HG03432 (cell line): ENCODE data around the gene NFKBIE.
A peak's percentile ranks its signal among the peaks of the same experiment; 100 is the strongest.

ENCODE experiments used
- ATAC-seq: cut with Tn5 transposase; IDR thresholded peaks from one replicate; pipeline ENCODE4 v1.9.1; 2021; ENCODE audit warnings: mild to moderate bottlenecking, moderate library complexity; ENCODE audit not compliant: unreplicated experiment

The NFKBIE gene

DNA sequence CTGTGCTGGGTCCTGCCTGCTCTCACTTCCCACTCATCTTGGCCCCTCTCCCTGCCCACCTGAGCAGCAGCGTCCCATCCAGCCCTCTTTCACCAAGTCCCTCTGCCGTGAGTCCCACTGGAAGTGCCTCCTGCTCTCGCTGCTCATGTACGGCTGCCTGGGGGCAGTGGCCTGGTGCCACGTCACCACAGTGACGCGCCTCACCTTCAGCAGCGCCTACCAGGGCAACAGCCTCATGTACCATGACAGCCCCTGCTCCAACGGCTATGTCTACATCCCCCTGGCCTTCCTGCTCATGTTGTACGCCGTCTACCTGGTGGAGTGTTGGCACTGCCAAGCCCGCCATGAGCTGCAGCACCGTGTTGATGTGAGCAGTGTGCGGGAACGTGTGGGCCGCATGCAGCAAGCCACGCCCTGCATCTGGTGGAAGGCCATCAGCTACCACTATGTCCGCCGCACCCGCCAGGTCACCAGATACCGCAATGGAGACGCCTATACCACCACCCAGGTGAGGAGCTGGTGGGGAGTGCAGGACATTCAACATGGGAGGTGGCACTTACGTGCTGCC, 7.7 kb upstream of the NFKBIE start:
- no peak for ATAC-seq

DNA sequence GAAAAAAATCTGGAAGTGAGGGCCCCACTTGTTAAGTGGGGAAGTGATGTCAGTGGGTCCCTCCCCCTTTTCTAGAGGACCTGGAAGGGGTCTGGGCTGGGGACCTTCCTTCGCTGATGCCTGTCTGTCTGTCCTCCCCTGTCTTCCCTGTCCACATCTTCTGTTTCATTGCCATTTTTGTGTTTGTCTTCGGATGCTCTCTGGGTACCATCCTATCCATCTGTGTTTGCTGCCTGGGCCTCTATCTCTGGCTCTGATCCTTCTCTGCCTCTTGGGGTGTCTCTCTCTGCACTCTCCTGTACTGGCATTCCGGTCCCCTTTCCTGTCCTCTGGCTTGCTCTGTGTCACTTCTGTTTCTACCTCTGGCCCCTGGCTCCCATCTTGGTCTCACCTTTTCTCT, 7.2 kb upstream of the NFKBIE start:
- ATAC-seq, result no peak

DNA sequence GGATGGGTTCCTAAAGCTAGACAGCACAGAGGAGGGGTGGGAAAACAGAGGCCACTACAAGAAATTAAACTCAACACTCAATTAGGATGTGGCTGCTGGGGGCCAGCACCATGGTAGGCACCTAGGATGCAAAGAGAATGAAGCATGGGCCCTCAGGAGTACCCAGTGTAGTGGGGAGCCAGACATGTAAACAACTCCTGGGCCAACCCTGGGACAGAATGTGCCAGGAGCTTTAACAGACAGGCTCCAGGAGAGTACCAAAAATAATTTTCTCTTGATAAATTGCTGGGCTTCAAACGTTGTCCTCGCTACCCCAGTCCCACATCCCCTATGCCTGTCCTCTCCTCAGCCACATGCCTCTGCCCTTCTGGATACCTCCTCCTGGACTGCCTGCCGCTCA, 6.6 kb upstream of the NFKBIE start:
- ATAC-seq, result no peak

DNA sequence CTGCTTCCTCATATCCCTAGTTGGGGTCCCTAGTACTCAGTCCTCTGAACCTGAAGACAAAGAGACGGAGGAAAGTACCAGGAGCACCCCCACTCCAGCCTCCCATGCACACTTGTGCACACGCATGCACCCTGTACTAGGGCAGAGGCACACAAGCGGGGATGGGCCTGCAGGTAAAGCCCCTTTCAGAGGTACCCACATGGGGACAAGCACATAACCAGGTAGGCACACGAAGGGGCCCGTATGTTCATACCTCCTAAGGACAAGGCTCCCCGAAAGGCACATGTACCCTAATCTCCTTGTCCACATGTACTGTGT, 6.0 kb upstream of the NFKBIE start:
- no peak for ATAC-seq

DNA sequence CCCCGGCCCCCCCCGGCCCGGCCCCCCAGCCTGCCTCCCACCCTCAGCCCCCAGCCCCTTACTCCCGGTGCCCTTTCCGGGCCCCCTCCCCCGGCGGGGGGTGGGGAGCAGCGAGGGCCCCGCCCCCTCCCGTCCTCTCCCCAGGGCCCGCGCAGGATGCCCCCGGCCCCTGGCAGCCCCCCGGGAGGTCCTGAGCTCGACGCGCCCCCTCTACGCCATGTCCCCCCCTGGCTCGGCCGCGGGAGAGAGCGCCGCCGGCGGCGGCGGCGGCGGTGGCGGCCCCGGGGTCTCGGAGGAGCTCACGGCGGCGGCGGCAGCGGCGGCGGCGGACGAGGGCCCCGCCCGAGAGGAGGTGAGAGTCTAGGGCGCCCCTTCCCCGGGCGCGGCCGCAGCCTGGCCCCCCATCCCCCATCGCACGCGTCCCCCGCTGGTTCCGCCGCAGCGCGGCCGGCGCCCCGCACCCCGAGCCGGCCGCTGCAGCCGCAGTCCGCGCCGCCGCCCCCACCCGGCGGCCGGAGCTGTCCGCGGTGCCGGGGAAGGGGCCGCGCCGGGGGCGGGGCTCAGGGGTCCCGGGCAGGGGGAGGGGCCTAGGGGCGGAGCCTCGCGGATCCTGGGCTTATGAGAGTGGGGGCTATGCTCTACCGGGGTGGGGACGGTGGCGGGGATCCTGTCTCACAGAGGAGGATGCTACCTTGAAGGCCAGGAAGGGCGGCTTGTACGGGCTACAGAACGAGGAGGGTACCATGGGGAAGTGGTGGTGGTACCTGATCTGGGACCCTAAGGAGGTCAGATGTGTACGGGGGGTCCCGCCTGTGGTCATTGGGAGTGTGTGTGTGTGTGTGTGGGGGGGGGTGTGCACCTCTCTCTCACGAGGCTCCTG, 5.4 kb upstream of the NFKBIE start:
- ATAC-seq, result no peak

DNA sequence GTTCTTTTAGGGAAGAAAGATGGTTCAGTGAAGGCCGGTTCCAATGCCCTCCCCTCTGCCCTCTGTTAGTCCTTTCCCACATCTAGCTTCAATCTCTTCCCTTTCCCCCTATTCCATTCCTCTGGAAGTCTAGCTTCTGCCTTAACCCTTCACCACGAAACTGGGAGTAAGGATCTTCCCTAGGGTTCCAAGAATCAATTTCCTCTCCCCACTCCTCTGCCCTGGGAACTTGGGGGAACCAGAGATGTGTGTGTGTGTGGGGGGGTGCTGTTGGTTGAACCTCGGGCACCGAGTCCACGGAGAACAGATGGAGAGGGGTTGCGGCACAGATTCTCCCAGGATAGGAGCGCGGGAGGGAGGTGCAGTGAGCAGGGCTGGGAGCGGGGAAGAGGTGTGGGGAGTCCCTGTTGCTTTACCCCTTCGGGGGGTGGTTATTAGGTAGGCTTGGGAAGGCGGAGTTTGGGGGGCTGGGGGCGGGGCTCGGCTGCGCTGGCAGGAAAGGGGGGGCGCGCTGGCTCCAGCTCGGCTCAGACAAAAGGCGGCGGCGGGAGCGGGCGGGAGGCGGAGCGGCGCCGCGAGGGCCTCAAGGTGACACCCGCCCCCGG, 4.7 kb upstream of the NFKBIE start, which contains the start of gene TMEM151B:
Gene TMEM151B, plus strand, starts transcription at position 530 of the 605 bp plus-strand sequence. CDS start 293 bp downstream, outside the sequence.
- ATAC-seq, result no peak

DNA sequence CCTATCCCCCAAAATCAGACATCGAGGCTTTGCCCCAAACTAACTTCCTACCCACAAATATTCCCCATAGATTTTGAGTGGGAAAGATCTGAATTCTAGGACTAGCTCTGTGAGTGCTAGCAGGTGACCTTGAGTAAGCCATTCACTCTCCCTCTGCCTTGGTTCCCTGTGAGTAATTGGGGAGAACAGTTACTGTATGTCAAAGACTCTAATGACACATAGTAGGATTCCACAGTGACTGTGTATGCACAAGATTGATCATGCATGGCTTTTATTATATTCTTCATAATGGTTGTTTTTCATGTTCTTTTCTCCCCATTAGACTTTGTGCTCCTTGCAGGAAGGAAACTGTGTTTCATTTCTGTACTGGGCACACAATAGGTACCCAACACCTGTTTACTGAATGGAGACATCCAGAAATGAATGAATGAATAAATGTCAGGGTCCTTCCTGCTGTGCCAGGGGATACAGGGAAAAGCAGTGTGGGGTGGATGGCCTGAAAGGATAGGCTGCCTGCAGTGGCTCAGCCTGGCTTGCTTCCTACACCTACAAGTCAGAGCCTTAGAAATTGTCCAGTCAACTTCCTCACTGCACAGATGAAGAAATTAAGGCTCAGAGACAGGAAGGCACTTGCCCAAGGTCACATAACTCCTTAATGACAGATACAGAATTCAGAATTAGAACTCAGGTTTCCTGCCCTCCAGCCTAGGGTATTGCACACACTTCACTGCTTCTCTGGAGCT, 4.0 kb upstream of the NFKBIE start:
- no peak for ATAC-seq

DNA sequence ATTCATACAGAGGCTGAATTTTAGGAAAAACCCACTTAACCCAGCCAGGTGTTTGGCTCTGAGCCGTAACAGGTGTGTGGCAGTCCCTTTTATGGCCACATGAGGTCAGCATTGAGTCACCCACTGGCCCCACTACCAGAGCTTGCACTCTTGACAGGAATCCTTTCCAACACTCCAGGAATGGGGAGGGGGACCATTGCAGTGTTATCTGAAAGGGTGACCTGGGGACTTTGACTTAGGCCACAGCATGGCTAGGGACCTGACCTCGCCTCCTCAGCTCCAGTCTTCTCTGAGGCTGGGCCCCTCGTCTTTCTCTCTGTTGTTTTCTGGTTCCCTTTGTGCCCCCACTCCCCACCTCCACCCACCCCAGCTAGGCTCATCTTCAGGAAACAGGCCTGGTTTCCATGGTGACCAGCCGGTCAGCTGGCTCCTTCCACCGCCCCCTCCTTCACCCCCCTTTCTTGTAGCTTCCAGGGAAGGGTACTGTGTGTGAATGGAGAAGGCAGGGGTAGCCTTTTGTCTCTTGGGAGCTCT, 2.8 kb upstream of the NFKBIE start:
- ATAC-seq, result no peak

DNA sequence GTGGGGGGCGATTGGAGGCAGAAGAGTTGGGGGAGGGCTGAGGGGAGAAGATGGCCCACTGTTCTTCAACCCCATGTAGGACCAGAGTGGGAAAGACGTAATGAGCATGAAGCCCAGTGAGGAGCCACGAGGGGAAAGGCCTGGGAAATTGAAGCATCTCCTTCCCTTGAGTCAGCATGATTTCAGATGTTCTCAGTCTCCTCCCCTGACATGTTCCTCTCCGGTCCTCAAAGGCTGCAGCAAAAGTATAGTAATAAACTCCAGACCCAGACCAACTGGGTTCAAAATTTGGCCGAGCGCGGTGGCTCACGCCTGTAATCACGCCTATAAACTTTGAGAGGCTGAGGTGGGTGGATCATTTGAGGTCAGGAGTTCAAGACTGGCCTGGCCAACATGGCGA, 1.9 kb upstream of the NFKBIE start:
- ATAC-seq, result no peak

DNA sequence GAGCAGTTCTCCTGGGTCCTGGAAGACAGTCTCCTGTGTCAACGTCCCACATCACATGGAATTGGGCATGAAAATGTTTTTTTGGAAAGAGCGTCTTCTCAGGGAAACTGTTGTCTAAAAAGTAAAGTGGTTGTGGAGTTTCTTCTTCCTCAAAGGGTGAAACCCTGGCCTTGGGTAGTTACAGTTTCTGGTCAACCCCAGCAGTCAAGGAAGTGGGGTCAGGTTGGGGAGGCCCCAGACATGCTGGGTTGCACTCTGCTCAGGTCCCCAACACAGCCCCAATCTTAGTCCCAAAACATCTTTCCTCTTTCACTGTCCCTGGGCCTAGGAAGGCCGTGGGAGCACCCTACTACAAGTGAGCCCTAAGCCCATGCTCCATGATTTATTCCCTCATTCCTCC, 996 bp upstream of the NFKBIE start:
- ATAC-seq, result peak; percentile 25

DNA sequence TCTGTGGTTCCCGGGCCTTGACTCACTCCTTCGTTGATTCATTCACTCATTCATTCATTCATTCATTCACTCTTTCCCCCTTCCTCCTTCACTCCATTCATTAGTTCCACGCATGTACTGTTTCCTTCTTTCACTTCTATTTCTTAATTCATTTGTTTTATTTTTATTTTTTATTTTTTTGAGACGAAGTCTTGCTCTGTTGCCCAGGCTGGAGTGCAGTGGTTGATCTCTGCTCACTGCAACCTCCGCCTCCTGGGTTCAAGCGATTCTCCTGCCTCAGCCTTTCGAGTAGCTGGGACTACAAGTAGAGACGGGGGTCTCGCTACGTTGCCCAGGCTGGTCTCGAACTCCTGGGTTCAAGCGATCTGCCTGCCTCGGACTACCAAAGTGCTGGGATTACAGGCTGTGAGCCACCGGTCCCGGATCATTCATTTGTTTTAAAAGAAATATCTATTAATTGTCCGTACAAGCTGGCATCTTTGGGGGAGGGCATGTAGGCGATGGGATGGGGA, 427 bp upstream of the NFKBIE start:
- ATAC-seq, result no peak

DNA sequence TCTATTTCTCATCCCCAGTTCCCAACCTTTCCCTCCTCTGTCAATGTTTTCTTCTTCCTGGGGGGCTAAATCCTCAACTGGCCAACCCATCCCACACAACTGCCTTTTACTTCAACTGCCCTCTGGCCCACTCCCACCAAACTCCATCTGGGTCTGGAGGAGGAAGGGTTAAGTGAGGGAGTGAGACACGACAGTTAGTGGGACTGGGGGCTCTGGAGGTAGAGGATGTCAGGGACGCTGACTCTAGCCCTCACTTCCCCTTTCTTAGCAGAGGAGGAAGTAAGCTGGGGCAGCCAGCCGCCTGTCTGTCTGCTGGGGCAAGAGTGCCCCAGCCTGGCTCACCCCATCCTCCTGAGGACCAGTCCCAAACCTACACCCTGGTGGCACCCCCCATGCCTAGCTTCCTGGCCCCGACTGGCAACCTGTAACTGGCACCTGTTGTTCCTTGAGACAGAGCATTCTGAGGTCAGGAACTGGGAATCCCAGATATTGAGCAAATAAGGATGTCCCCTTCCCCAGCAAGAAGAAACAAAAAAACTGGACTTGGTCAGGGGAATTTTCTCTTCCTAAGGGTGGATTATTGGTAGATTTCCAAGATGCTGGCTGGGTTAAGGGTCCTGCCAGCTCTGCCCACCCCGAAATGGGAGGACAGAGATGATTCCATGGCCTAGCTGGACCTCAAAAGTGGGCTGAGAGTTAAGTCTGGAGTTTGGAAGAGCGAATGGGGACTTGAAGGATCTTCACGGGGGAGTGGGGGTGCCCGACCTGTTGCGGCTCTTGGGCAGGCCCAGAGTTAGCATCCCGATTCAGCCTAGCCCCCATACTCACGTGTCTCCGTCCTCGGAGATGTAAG, 971 bp downstream of the NFKBIE start:
- ATAC-seq, result peak; percentile 27

DNA sequence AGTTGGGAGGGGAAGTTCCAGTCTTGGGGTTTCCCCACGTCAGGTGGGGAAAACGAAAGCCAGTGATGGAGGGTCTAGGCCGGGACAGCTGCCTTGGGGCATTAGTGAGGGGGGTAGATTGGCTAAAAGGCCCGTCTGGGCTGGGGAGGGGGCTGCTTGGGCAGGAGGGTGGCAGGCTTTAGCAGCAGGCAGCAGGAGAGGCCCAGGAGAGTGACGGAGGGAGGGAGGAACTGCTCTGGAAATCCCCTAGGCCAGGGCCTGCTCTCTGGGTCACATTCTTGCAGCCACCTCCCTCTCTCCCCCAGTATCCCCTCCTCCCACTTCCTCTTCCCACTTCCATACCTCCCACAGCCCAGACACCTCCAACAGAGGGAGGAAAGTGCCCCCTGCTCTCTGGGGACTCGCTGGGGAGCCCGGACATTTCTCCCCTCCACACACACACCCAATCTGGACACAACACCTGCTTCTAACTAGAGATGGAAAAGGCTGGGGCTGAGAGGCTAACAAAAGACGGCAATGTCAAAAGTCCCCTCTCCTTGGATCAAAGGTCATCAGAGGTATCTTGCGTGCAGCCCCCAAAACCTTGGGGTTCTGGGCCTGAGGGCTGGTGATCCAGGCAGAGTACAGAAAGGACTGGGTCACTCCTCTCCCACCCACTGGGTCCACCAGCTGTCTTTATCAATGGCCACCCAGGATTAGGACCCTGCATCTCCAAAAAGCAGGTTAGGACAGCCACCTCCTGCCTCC, 1.8 kb downstream of the NFKBIE start:
- no peak for ATAC-seq

DNA sequence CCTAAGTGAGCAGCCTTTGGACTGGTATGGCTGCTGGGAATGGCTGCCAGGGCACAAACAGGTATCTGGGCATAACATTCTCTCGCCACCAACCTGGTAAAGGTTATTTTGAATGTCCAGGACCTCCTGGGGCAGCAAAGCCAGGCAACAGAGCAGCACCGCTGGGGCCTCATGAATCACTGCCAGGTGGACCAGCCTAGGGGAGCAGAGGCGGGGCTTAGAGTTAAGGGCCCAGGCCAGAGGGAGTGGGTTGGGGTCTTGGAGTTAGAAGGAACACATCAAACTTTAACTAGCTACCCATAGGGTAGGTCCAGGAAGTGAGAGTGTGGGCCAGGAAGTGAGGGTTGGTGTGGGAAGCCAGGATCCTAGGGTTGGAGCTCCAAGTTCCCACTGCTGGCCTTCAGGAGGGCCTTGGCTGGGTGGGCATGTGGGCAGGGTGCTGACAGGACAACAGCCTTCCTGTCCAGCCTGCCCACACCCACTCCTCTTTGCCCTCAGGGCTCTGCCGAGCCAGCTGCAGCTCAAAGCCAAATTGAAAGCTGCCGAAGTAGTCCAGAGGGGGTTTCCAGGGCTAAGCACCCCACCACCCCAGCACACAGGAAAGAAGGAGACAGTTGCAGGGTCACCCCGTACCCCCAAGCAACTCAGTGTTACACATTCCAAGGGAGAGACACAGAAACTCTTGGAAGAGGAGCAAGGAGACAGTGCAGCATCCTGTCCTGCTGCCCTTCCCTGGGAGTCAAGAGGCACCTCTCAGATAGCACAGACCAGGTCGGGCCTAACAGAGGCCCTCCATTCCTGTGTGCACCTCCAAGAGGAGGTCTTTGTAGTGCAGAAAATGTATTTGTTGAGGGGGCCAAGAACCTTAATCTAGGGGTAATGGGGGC, 2.6 kb downstream of the NFKBIE start:
- ATAC-seq, result no peak

DNA sequence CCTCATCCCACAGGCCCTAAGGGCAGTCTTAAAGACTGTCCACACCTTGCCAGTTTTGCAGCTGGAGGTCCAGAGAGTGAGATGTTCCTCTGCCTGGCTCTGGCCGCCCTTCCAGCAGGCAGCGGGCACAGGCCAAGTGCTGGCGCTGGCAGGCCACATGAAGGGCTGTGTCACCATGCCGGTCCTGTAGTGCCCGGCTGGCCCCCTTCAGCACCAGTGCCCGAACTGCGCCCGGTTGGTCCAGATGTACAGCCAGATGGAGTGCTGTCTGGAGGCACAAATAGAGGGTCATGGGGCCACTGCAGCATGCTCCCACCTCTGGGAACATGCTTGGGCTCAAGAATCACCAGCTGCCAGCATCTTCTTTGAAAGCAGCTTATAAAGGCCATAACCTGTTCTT, 3.8 kb downstream of the NFKBIE start:
- no peak for ATAC-seq

DNA sequence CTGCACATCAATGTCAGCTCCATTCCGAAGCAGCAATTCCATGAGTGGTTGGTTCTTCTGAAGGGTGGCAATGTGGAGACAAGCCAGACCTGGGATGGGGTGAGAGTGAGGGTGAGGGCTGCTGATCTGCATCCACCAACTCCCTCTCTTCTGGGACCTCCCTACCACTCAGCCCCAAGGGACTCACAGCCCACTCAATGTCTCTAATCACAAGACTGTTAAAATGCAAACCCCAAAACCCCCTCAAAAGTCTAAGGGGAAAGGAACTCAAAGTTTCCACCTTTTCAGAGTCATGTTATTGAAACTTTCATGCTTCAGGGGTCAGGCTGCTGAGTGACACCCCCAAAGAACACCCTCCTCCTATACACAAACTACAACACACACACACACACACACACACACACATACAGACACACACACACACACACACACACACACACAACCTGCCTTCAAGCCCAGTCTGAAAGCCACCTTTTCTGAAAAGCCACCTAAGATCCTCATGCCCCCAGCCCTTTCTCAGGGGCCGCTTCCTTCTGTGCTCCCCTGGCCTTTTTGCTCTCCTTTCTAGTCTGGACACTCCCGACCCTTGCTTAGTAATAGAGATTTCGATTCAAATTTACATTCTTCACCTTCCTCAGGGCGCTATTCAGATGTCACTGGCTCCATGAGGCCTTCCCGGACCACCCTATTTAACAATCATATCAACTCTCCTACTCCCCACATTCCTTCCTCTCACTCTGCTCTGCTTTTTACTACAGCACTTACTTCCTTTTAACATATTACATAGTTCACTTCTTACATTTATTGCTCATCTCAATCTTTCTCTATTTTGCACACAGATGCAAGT, 4.7 kb downstream of the NFKBIE start:
- no peak for ATAC-seq

DNA sequence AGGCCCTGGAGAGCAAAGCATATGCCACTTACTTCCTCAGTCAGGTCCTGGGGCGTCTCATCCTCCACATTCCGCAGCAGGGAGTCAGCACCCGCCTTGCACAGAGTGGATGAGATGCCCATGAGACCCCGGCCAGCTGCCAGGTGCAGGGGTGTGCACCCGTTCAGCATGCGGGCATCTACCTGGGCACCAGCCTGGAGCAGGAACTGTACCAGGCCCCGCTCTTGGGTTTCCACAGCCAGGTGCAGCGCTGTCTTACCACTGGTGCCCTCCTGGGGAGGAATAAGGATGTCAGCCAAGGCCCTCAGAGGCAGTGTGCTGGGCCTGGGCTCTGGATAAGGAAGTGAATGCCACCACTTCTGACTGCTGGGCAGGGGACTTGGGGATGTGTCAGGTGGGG, 5.3 kb downstream of the NFKBIE start:
- no peak for ATAC-seq

DNA sequence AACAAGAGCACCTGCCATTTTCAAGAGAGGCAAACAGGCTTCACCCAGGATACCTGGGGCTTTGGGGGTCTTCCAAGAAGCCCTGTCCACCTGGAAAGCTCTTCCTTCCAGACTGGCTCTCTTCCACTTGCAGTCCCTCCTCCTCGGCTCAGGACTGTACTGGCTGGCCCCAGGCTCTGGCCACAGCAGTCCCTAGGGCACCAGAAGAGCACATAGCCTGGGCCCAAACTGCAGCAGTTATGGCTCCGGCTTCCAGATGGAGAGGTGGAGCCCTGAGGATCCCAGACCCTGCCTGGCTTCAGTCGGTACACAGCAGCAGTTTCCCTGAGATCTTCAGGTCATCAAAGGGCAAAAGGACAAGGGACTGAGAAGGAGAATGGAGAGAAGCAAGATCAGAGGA, 6.4 kb downstream of the NFKBIE start:
- no peak for ATAC-seq
